Lower leg skin (tissue), 4 donors: ENCODE results near the gene CACNA1D. TPM values are rescaled to one million over a fixed set of nuclear protein-coding genes. Genes with fewer than 3 reads are reported as not detected.

Source experiments
- DNase-seq, 2 donors: peaks; one replicate each; pipeline ENCODE4 v3.0.0-alpha.2; 2019; ENCODE audit warnings: low spot score in 2 of 2
- H3K4me3 ChIP-seq: fragments of 200-600 bp; sonication (generic); 2 replicates; pipeline ENCODE4 v1.5.1; 2017; ENCODE audit warnings: mild to moderate bottlenecking, low read depth; ENCODE audit not compliant: poor library complexity, severe bottlenecking
- POLR2A ChIP-seq, 2 donors: fragments of 450-650 bp; IDR thresholded peaks; one replicate each; pipeline ENCODE4 v1.6.1; 2016 to 2017; ENCODE audit warnings: antibody characterized with exemption in 2 of 2, mild to moderate bottlenecking in 1 of 2, moderate library complexity in 1 of 2
- WGBS, 2 donors: methylation state at CpG; one replicate each; pipeline ENCODE4 v1.1.5; 2018; 5-methylcytosine and 5-hydroxymethylcytosine counted together
- intact Hi-C: fragments of 100-400 bp; cut with DNase I; formaldehyde crosslinking; loops from one replicate; pipeline ENCODE4 v1.15.0; 2023; ENCODE audit warnings: low total_unique reads
- total RNA-seq, 4 donors: library from RNA; depleted of rRNA; stranded (reverse); fragments of >200 nt; gene quantifications; one replicate each; pipeline ENCODE4 v1.1.0, GENCODE V29; 2016
- TF ChIP-seq, protein P1 (sequence below), 3 donors: fragments of 450-650 bp; IDR thresholded peaks; one replicate each; pipeline ENCODE4 v1.5.1; 2016; ENCODE audit warnings: antibody characterized with exemption in 3 of 3, mild to moderate bottlenecking in 3 of 3, moderate library complexity in 2 of 3

CACNA1D gene
- total RNA-seq, 4 donors from 2014 or later, result 2.4 to 12.5 (median 5.6) TPM

DNA sequence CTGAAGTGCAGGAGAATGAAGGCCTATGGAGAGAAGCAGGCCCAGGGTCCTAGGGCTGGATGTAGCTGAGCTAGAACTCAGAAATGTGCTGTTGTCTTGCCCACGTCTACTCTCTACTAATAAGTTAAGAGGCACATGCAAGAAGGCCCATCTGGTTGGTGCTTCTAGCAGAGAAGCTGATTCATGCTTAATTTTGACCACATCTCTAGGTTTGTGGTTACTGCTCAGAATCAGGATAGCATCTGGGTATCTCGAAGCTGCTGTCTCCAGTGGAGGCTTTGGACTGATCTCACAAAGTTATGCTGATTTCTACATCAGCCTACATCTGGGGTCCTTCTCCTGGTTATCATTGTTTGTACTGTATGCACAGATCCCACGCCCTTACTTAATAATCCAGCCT is 87.3 kb downstream of the CACNA1D start:
- intact Hi-C loops, result no loop called here
- TF ChIP-seq, protein P1, sequence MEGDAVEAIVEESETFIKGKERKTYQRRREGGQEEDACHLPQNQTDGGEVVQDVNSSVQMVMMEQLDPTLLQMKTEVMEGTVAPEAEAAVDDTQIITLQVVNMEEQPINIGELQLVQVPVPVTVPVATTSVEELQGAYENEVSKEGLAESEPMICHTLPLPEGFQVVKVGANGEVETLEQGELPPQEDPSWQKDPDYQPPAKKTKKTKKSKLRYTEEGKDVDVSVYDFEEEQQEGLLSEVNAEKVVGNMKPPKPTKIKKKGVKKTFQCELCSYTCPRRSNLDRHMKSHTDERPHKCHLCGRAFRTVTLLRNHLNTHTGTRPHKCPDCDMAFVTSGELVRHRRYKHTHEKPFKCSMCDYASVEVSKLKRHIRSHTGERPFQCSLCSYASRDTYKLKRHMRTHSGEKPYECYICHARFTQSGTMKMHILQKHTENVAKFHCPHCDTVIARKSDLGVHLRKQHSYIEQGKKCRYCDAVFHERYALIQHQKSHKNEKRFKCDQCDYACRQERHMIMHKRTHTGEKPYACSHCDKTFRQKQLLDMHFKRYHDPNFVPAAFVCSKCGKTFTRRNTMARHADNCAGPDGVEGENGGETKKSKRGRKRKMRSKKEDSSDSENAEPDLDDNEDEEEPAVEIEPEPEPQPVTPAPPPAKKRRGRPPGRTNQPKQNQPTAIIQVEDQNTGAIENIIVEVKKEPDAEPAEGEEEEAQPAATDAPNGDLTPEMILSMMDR (IDR thresholded peaks at IDR 0.05), result no peak
- TF ChIP-seq POLR2A (IDR thresholded peaks at IDR 0.05), result no peak
- 70 to 82% methylated on average over 3 of the region's 3 CpGs for WGBS, 2 donors
- DNase-seq, result no peak
- H3K4me3 ChIP-seq, result no peak overlapping the region

DNA sequence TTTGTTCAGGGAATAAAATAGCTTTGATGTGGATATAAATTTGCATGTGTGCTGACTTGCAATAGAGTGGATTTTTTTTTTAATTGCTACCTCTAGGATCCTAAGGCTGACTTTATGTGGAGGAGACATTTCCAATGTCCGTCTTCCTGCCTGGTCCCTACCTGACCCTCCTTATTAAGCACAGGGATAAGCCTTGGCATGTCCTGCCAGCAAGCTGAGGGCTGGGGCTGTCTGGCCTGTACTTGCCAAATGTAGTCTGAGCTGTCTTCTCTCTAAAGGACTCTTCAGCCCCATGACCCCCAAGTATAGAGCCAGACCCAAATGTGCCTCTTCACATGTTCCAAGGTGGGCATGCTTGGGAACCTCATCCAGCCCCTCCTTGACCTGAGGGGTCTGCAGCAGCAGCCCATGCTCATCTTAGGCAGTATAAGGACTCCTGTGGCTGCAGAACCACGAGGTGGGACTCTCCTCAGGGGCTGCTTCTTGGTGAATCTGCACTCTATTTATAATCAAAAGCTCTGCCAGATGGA is 88.8 kb downstream of the CACNA1D start:
- TF ChIP-seq POLR2A (IDR thresholded peaks at IDR 0.05), result no peak
- TF ChIP-seq, protein P1 (IDR thresholded peaks at IDR 0.05), result no peak
- no peak overlapping the region for H3K4me3 ChIP-seq
- intact Hi-C loops, result no loop called here
- WGBS, 2 donors, result 54 to 67% methylated on average over 2 of the region's 2 CpGs
- no peak for DNase-seq

DNA sequence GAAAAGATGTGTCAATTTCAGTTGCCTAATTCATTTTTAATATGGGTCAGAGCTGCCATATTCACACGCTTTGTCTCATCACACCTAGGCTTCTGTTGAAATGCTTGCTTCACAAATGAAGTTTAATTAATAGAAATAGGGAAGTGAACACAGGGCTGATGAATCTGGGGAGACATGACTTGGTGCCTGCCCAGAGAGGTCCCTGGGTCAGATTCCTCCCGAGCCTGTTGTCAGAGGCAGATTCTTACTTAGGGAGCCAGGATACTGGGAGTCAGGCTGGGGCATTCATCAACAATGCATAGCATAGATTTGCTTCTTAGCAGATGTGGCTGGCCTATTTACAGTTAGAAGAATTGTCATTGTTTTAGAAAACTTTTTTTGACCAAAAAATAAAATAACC is 90.6 kb downstream of the CACNA1D start:
- H3K4me3 ChIP-seq, result no peak overlapping the region
- no peak for DNase-seq
- 75 to 78% methylated on average over 2 of the region's 2 CpGs for WGBS, 2 donors
- intact Hi-C loops, result no loop called here
- TF ChIP-seq, protein P1 (IDR thresholded peaks at IDR 0.05), result no peak

DNA sequence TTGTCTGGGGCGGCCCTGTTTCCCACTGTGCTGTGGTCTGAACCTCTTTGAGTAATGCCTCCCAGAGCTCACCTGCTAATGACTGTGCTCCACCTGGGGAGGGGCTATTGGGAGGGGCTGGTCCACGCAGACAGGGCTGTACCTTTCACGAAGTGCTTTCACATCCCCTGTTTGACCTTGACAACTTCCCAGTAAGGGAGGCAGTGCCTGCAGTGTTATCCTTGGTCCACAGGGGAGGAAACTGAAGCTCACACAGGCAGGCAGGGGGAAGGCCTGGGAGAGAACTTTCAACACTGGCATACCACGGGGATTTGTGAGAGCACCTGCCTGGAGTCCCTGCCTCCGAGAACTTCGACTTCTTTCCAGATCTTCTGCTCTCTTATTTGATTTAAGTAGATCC is 91.2 kb downstream of the CACNA1D start:
- intact Hi-C loops, result no loop called here
- no peak for DNase-seq
- no peak overlapping the region for H3K4me3 ChIP-seq
- TF ChIP-seq, protein P1 (IDR thresholded peaks at IDR 0.05), result no peak
- no peak for TF ChIP-seq POLR2A (IDR thresholded peaks at IDR 0.05)
- WGBS, 2 donors, result 83 to 92% methylated on average over 6 of the region's 6 CpGs

DNA sequence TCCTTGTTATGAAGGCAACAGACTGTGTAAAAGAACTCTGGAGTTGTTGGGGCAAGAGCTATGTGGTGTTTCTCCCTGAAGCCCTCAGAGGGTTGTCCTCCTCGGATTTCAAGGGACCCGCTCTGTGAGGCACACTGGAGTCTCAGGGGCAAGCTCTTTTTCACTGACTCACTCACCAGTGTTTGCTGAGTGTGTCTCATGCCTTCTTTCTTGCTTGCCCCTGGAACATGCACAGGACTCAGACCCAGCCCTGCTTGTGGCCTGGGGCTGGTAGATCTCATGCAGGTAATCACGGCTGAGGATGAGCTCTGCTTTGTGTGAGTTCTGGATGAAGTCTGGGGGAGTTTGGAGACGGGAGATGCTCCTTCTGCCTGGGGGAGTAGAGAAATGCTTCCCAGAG is 93.7 kb downstream of the CACNA1D start:
- no peak overlapping the region for H3K4me3 ChIP-seq
- no peak for TF ChIP-seq POLR2A (IDR thresholded peaks at IDR 0.05)
- intact Hi-C loops, result no loop called here
- no peak for DNase-seq
- WGBS, 2 donors, result 64 to 73% methylated on average over 4 of the region's 4 CpGs

DNA sequence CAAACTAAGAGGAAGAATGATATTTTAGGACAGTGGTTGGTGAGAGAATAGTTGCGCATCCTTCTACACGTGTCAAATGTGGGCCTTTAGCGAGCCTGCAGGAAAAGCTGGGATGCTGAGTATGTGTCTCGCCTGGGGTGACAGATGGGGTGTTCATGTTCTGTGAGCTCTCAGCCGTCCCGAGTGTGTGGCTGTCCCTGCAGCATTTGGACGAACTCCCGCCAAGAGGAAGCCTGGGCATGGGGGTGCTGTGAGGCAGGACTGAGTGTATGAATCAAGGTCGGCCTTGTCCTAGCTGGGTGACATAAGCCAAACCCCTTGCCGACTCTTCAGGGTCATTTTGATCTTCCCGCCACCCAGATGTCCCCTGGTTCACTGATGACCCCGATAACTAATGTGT is 94.8 kb downstream of the CACNA1D start:
- intact Hi-C loops, result no loop called here
- no peak overlapping the region for H3K4me3 ChIP-seq
- DNase-seq, result no peak
- TF ChIP-seq, protein P1 (IDR thresholded peaks at IDR 0.05), result no peak
- no peak for TF ChIP-seq POLR2A (IDR thresholded peaks at IDR 0.05)
- WGBS, 2 donors, result 94 to 95% methylated on average over 12 of the region's 12 CpGs
